ENCODE data around the gene TUSC1. TPM values are rescaled to one million over a fixed set of nuclear protein-coding genes. Genes with fewer than 3 reads are reported as not detected.

TUSC1 gene
- total and polyA plus RNA-seq, 2 donors (not counting 3 experiments of a cell fraction or from before 2014, with no cell fraction given) = 9.5 to 12.1 TPM

DNA sequence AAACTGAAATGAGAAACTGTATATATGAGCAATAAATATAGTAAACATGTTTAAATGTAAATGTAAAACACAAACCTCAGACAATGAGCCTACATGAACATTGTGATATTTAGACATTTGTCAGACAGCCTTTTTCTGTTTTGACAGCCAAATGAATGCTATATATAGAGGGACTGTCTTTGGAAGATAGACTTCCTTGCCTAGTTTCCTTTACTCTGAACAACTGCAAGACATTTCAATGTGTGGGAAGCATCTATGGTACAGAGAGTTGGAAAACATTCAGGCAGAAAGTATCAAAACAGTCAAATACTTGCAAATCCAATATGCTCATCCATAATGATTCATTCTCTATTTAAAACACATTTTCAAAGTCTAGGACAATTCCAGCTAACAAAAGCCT is 31.7 kb upstream of the TUSC1 start:
- Histone ChIP-seq H3K4me2 (ENCODE audit: insufficient read depth, low read length) (no peak overlapping the region), H2AFZ (ENCODE audit: low read depth, low read length) (no peak overlapping the region), H3K79me2 (ENCODE audit: control insufficient read depth, insufficient read depth, low read length) (no peaks in the 10 kb centered on the region), H3K9me1 (replicated peaks; ENCODE audit: control insufficient read depth, extremely low read depth, insufficient read depth, low read length) (no peaks in the 10 kb centered on the region), H3K4me1 (ENCODE audit: control insufficient read depth, extremely low read depth, insufficient read depth, low read length) (no peaks in the 10 kb centered on the region), H3K4me3 (replicated peaks in 1 of 3; ENCODE audit: insufficient read depth in 1 of 3, low read depth in 1 of 3, low read length in 3 of 3) (no peak overlapping the region), H3K27ac (ENCODE audit: insufficient read depth, low read depth, low read length) (no peak overlapping the region), H4K20me1 (replicated peaks; ENCODE audit: control insufficient read depth, extremely low read depth, insufficient read depth, low read length) (no peaks in the 10 kb centered on the region), H3K9ac (replicated peaks; ENCODE audit: extremely low read depth, insufficient read depth, low read length) (no peak overlapping the region), H3K36me3 (ENCODE audit: control insufficient read depth in 2 of 2, extremely low read depth in 1 of 2, insufficient read depth in 2 of 2, low read length in 2 of 2) (no peaks in the 10 kb centered on the region), H3K27me3 (ENCODE audit: control insufficient read depth in 2 of 2, insufficient read depth in 2 of 2, low read length in 2 of 2) (no peaks in the 10 kb centered on the region), H3K9me3 (replicated peaks; ENCODE audit: control insufficient read depth, insufficient read depth, low read length) (no peaks in the 10 kb centered on the region)
- ChIA-PET CTCF (interaction anchor here (1.7 kb wide), 1 partner anchor 617 kb away, joined by 4 read pairs; no protein-coding TSS in a partner anchor), POLR2A (no interaction called here)
- intact Hi-C loops (cut with micrococcal nuclease) = no loop called here
- FAIRE-seq (no peak), DNase-seq (ENCODE audit: low read depth, low spot score) (no peak)
- no TSS peak for BruUV-seq (replicated peaks)
- dilution Hi-C loops (cut with MboI; ENCODE audit: extremely low pct_ligation_motif_present, low sequenced_read_pairs) = no loop called here
- TF ChIP-seq JUN (IDR thresholded peaks at IDR 0.05; ENCODE audit: borderline replicate concordance, insufficient read depth, insufficient read length, low read depth) = no peak
- TF ChIP-seq POLR2AphosphoS5 (IDR thresholded peaks at IDR 0.05; ENCODE audit: insufficient read depth, low read depth, low read length) = no peak
- TF ChIP-seq, protein P1, sequence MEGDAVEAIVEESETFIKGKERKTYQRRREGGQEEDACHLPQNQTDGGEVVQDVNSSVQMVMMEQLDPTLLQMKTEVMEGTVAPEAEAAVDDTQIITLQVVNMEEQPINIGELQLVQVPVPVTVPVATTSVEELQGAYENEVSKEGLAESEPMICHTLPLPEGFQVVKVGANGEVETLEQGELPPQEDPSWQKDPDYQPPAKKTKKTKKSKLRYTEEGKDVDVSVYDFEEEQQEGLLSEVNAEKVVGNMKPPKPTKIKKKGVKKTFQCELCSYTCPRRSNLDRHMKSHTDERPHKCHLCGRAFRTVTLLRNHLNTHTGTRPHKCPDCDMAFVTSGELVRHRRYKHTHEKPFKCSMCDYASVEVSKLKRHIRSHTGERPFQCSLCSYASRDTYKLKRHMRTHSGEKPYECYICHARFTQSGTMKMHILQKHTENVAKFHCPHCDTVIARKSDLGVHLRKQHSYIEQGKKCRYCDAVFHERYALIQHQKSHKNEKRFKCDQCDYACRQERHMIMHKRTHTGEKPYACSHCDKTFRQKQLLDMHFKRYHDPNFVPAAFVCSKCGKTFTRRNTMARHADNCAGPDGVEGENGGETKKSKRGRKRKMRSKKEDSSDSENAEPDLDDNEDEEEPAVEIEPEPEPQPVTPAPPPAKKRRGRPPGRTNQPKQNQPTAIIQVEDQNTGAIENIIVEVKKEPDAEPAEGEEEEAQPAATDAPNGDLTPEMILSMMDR (IDR thresholded peaks at IDR 0.05; ENCODE audit: extremely low read depth in 1 of 2, insufficient read depth in 1 of 2, low read depth in 1 of 2, low read length in 2 of 2) = no peak
- TF ChIP-seq, protein P2, sequence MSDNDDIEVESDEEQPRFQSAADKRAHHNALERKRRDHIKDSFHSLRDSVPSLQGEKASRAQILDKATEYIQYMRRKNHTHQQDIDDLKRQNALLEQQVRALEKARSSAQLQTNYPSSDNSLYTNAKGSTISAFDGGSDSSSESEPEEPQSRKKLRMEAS (IDR thresholded peaks at IDR 0.05; ENCODE audit: insufficient read depth, insufficient read length) = no peak
- no peak for TF ChIP-seq POLR2A (IDR thresholded peaks at IDR 0.05; ENCODE audit: low read depth, low read length)
- TF ChIP-seq GATA2 (IDR thresholded peaks at IDR 0.05; ENCODE audit: insufficient read depth, insufficient read length, low read depth, low read length) = no peak
- no peak for TF ChIP-seq EZH2 (IDR thresholded peaks at IDR 0.05; ENCODE audit: borderline replicate concordance, low read depth, low read length, severe bottlenecking)
- no peak for TF ChIP-seq MYC (IDR thresholded peaks at IDR 0.05; ENCODE audit: low read depth, low read length)
- no peak for TF ChIP-seq FOS (IDR thresholded peaks at IDR 0.05; ENCODE audit: borderline replicate concordance, insufficient read depth, low read length)

Measured in endothelial cell of umbilical vein (primary cell).